GM23248 (cell line): Measurements from ENCODE around the gene LMOD1. TPM values are rescaled to one million over a fixed set of nuclear protein-coding genes. Genes with fewer than 3 reads are reported as not detected.
"Not testable (repeated sequence)": the region's sequence is repeated elsewhere in the genome, so short reads cannot be mapped to it uniquely, and the experiment has no call there.

Experiments
- DNase-seq: peaks from one replicate; pipeline ENCODE4 v3.0.0-alpha.2; 2015
- H2AFZ ChIP-seq: fragments of 200-600 bp; sonication (generic); 2 replicates; pipeline ENCODE4 v1.6.1; 2016; ENCODE audit warnings: antibody characterized with exemption
- H3F3A ChIP-seq: fragments of 200-600 bp; sonication (generic); 2 replicates; pipeline ENCODE4 v1.6.1; 2016; ENCODE audit warnings: mild to moderate bottlenecking, antibody characterized with exemption, mixed run types; ENCODE audit not compliant: insufficient read depth
- H3K27ac ChIP-seq: fragments of 200-600 bp; sonication (generic); 2 replicates; pipeline ENCODE4 v1.5.1; 2016; ENCODE audit warnings: mild to moderate bottlenecking
- H3K27me3 ChIP-seq: fragments of 200-600 bp; sonication (generic); replicated peaks from 2 replicates; pipeline ENCODE4 v1.6.1; 2016; ENCODE audit warnings: mild to moderate bottlenecking; ENCODE audit not compliant: insufficient read depth
- H3K36me3 ChIP-seq: fragments of 200-600 bp; sonication (generic); 2 replicates; pipeline ENCODE4 v1.6.1; 2016; ENCODE audit warnings: low read depth, mild to moderate bottlenecking
- H3K4me1 ChIP-seq: fragments of 200-600 bp; sonication (generic); 2 replicates; pipeline ENCODE4 v1.6.1; 2016; ENCODE audit warnings: mild to moderate bottlenecking; ENCODE audit not compliant: insufficient read depth
- H3K4me2 ChIP-seq: fragments of 200-600 bp; sonication (generic); one replicate; pipeline ENCODE4 v1.6.1; 2016; ENCODE audit warnings: mild to moderate bottlenecking; ENCODE audit not compliant: unreplicated experiment
- H3K4me3 ChIP-seq: fragments of 200-600 bp; sonication (generic); 2 replicates; pipeline ENCODE4 v1.5.1; 2016; ENCODE audit warnings: mild to moderate bottlenecking
- H3K79me2 ChIP-seq: fragments of 200-600 bp; sonication (generic); 2 replicates; pipeline ENCODE4 v1.6.1; 2016; ENCODE audit warnings: mild to moderate bottlenecking; ENCODE audit not compliant: insufficient read depth
- H3K9ac ChIP-seq: fragments of 200-600 bp; sonication (generic); 2 replicates; pipeline ENCODE4 v1.6.1; 2016; ENCODE audit warnings: mild to moderate bottlenecking
- H3K9me2 ChIP-seq: fragments of 200-600 bp; sonication (generic); 2 replicates; pipeline ENCODE4 v1.6.1; 2016; ENCODE audit warnings: mixed run types, mild to moderate bottlenecking, moderate library complexity; ENCODE audit not compliant: insufficient read depth
- H3K9me3 ChIP-seq: fragments of 200-600 bp; sonication (generic); one replicate; pipeline ENCODE4 v1.6.1; 2017; ENCODE audit warnings: low read depth
- H4K20me1 ChIP-seq: fragments of 200-600 bp; sonication (generic); 2 replicates; pipeline ENCODE4 v1.6.0; 2016; ENCODE audit not compliant: insufficient read depth
- EZH2 ChIP-seq: fragments of 200-600 bp; sonication (generic); IDR thresholded peaks from 2 replicates; pipeline ENCODE4 v1.6.1; 2018; ENCODE audit warnings: antibody characterized with exemption, mild to moderate bottlenecking; ENCODE audit not compliant: insufficient read depth, poor library complexity, severe bottlenecking
- EZH2phosphoT487 ChIP-seq: fragments of 200-600 bp; sonication (generic); IDR thresholded peaks from 2 replicates; pipeline ENCODE4 v1.6.1; 2018; ENCODE audit warnings: antibody characterized with exemption, moderate library complexity, mild to moderate bottlenecking, low read depth; ENCODE audit not compliant: insufficient read depth
- WGBS, 2 experiments: methylation state at CpG; one replicate each; pipeline ENCODE4 v1.1.6; 2015 to 2017; ENCODE audit warnings: low lambda C conversion rate in 2 of 2, low coverage in 1 of 2; ENCODE audit errors: missing lambda C conversion rate in 2 of 2; 5-methylcytosine and 5-hydroxymethylcytosine counted together
- in situ Hi-C: fragments of 300-500 bp; cut with MboI; formaldehyde crosslinking; loops from 2 replicates; pipeline ENCODE4 v1.15.0; 2020
- polyA plus RNA-seq: library from polyadenylated mRNA; unstranded; fragments of >200 nt; fragmentation: Nextera tagmentation; extraction: Ambion mirVana; gene quantifications from 2 replicates; pipeline ENCODE4 v1.2.1, GENCODE V29; 2016
- total RNA-seq: library from RNA; depleted of rRNA; stranded (reverse); fragments of >200 nt; shearing (Covaris generic); gene quantifications from 2 replicates; pipeline ENCODE4 v1.2.3, GENCODE V29; 2014

Gene LMOD1
- total and polyA plus RNA-seq, 2 experiments from 2014 or later: 6.1 to 7.8 TPM

DNA sequence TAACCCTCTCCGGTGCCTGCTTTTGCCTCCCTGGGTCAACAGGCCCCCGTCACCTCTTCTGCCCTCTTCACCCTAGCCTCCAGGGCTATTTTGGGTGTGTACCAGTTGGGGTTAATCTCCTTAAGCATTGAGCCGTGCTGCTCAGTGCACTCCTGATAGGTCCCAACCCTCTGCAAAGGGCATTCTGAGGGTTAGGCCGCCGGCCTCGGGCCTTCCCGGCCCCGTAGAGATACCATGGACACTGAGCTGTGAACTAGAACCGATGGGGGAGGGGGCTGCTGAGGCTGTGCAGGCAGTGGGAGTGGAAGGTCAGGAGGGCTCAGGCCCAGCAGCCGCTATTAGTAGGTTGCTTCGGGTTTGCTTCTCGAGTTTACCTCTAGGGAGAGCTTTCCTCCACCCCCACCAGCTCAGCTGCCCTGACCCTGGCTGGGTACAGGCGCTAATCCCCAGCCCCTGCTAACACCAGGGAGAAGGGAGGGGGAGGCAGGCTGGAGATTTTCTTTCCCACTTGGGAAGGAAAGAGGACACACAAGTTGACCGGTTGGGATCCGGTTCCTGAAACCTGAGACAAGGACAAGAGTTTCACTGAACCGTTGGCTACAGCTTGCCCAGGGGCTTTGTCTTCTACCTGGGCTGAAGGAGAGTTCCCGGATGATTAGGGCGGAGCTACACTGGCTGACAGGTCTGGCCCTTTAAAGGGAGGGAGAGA lies 4.8 kb downstream of the LMOD1 start:
- Histone ChIP-seq H3K9me2 (no peaks in the 10 kb centered on the region), H3K36me3 (no peaks in the 10 kb centered on the region), H3K27ac (no peak overlapping the region), H2AFZ (peak overlapping the region; percentile 24; the same call in 1 of the 2 replicates), H3F3A (peaks cover 1% of the 10 kb centered on the region), H3K9me3 (no peaks in the 10 kb centered on the region), H3K4me1 (peaks cover 25% of the 10 kb centered on the region), H3K27me3 (no peaks in the 10 kb centered on the region), H3K4me3 (no peak overlapping the region), H3K9ac (no peak overlapping the region), H4K20me1 (no peaks in the 10 kb centered on the region), H3K79me2 (peaks cover 26% of the 10 kb centered on the region), H3K4me2 (no peak overlapping the region)
- TF ChIP-seq EZH2phosphoT487: no peak
- TF ChIP-seq EZH2: no peak
- in situ Hi-C loops: no loop called here
- DNase-seq: no peak
- WGBS, 2 experiments: 51 to 55% methylated on average over 18 of the region's 18 CpGs

- H3K9ac ChIP-seq, H3F3A ChIP-seq, H3K4me3 ChIP-seq, H2AFZ ChIP-seq, H3K36me3 ChIP-seq, H4K20me1 ChIP-seq, H3K9me2 ChIP-seq, DNase-seq, in situ Hi-C loops, H3K9me3 ChIP-seq, H3K27me3 ChIP-seq, H3K27ac ChIP-seq, H3K4me2 ChIP-seq: not testable (repeated sequence)
- H3K4me1 ChIP-seq: peaks cover 21% of the 10 kb centered on the region
- WGBS, 2 experiments: 96 to 97% methylated on average over 10 of the region's 10 CpGs
- peaks cover 23% of the 10 kb centered on the region for H3K79me2 ChIP-seq
Measured at GRCh38 chr1:201940316-201940715, 6.0 kb downstream of the LMOD1 start.

- H2AFZ ChIP-seq: no peak overlapping the region
- H3K36me3 ChIP-seq: no peaks in the 10 kb centered on the region
- H3K9me2 ChIP-seq: no peaks in the 10 kb centered on the region
- H3K9ac ChIP-seq: no peak overlapping the region
- WGBS, 2 experiments: 89 to 93% methylated on average over 5 of the region's 5 CpGs
- H3K27ac ChIP-seq: no peak overlapping the region
- no peak overlapping the region for H3K4me2 ChIP-seq
- peaks cover 16% of the 10 kb centered on the region for H3K79me2 ChIP-seq
- TF ChIP-seq EZH2phosphoT487 (no peak), EZH2 (no peak)
- no peaks in the 10 kb centered on the region for H3K27me3 ChIP-seq
- no peak overlapping the region for H3K4me3 ChIP-seq
- no peaks in the 10 kb centered on the region for H3K9me3 ChIP-seq
- H4K20me1 ChIP-seq: no peaks in the 10 kb centered on the region
- no peak for DNase-seq
- in situ Hi-C loops: no loop called here
- H3F3A ChIP-seq: no peaks in the 10 kb centered on the region
- peaks cover 13% of the 10 kb centered on the region for H3K4me1 ChIP-seq
Measured at GRCh38 chr1:201939574-201939973, 6.8 kb downstream of the LMOD1 start.

DNA sequence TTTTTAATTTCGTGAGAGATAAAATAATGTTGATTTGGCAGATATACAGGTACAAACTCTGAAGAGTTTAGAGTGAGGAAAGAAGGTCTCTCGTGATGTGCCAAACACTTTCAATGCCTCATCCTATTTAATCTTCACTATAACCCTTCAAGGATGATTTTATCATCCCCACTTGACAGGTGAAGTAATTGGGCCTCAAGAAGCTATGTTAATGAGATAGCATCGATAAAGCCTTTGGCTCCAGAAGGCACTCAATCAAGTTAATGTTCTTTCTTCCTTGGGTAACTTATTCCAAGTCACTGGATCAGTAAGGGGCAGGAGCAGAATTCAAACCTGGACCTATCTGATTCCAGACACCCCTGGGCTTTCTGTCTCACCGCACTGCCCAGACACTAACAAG lies 7.2 kb downstream of the LMOD1 start:
- WGBS, 2 experiments: 62 to 67% methylated on average over 4 of the region's 4 CpGs
- no peak for DNase-seq
- in situ Hi-C loops: no loop called here
- no peaks in the 10 kb centered on the region for H3K27me3 ChIP-seq
- H3K4me2 ChIP-seq: no peak overlapping the region
- H3K9me3 ChIP-seq: no peaks in the 10 kb centered on the region
- no peak overlapping the region for H3K27ac ChIP-seq
- H3K79me2 ChIP-seq: peaks cover 12% of the 10 kb centered on the region; the same call in 1 of the 2 replicates
- H2AFZ ChIP-seq: no peak overlapping the region
- TF ChIP-seq EZH2: no peak
- no peak for TF ChIP-seq EZH2phosphoT487
- H3K4me3 ChIP-seq: no peak overlapping the region
- no peak overlapping the region for H3K9ac ChIP-seq
- H3K4me1 ChIP-seq: peaks cover 16% of the 10 kb centered on the region
- H3F3A ChIP-seq: no peaks in the 10 kb centered on the region
- H3K36me3 ChIP-seq: no peaks in the 10 kb centered on the region
- no peaks in the 10 kb centered on the region for H4K20me1 ChIP-seq
- H3K9me2 ChIP-seq: no peaks in the 10 kb centered on the region
